Natural killer cell (primary cell): ENCODE data around the gene PIK3R1. TPM values are rescaled to one million over a fixed set of nuclear protein-coding genes. Genes with fewer than 3 reads are reported as not detected.

ENCODE experiments used
- ATAC-seq, 3 donors: fragments of 150-1000 bp in 2 of 3; fragments of 200-7000 bp in 1 of 3; cut with Tn5 transposase; 1 replicate in 1 of 3; 2 replicates in 2 of 3; pipeline ENCODE4 v1.10.0; 2021; ENCODE audit warnings: mild to moderate bottlenecking in 2 of 3, moderate library complexity in 2 of 3
- DNase-seq, 2 donors: peaks; one replicate each; pipeline versions ENCODE4 v3.0.0 to v3.0.0-alpha.2; 2013 to 2021; ENCODE audit warnings: mixed read lengths in 1 of 2
- H3K27ac ChIP-seq: one replicate; pipeline ENCODE4 v1.5.1; 2013; ENCODE audit warnings: mild to moderate bottlenecking, low read length
- H3K27me3 ChIP-seq: one replicate; pipeline ENCODE4 v1.6.1; 2013; ENCODE audit warnings: low read length; ENCODE audit not compliant: control insufficient read depth, insufficient read depth
- H3K36me3 ChIP-seq: one replicate; pipeline ENCODE4 v1.6.1; 2013; ENCODE audit warnings: low read length; ENCODE audit not compliant: control insufficient read depth, insufficient read depth
- H3K4me1 ChIP-seq: one replicate; pipeline ENCODE4 v1.6.1; 2013; ENCODE audit warnings: low read length; ENCODE audit not compliant: control insufficient read depth, insufficient read depth
- H3K4me3 ChIP-seq: one replicate; pipeline ENCODE4 v1.5.1; 2013; ENCODE audit warnings: low read length
- H3K9me3 ChIP-seq: one replicate; pipeline ENCODE4 v1.6.1; 2013; ENCODE audit warnings: low read length; ENCODE audit not compliant: control insufficient read depth, insufficient read depth
- H3K27ac Mint-ChIP-seq, 2 donors: one replicate each; pipeline ENCODE4 v1.8.0; 2022; ENCODE audit warnings: mild to moderate bottlenecking in 2 of 2, mixed read lengths in 2 of 2, moderate library complexity in 1 of 2
- H3K27me3 Mint-ChIP-seq, 2 donors: one replicate each; pipeline ENCODE4 v1.8.0; 2022; ENCODE audit warnings: low read depth in 2 of 2, mixed read lengths in 2 of 2
- H3K36me3 Mint-ChIP-seq: one replicate; pipeline ENCODE4 v1.8.0; 2022; ENCODE audit warnings: mixed read lengths
- H3K4me1 Mint-ChIP-seq, 2 donors: one replicate each; pipeline ENCODE4 v1.8.0; 2022; ENCODE audit warnings: mixed read lengths in 2 of 2
- H3K4me3 Mint-ChIP-seq: one replicate; pipeline ENCODE4 v1.8.0; 2022; ENCODE audit warnings: mild to moderate bottlenecking, moderate library complexity, mixed read lengths
- H3K9me3 Mint-ChIP-seq, 2 donors: one replicate each; pipeline ENCODE4 v1.8.0; 2022; ENCODE audit warnings: mixed read lengths in 2 of 2
- CTCF ChIP-seq: fragments of 200-600 bp; IDR thresholded peaks from one replicate; pipeline ENCODE4 v1.8.0; 2022; ENCODE audit warnings: antibody characterized with exemption
- WGBS: methylation state at CpG from one replicate; pipeline ENCODE4 v1.1.7; 2013; ENCODE audit warnings: missing lambda C conversion rate; ENCODE audit not compliant: insufficient coverage; 5-methylcytosine and 5-hydroxymethylcytosine counted together
- intact Hi-C: fragments of 100-400 bp; cut with micrococcal nuclease; formaldehyde crosslinking; loops from one replicate; pipeline ENCODE4 v1.14.2; 2022
- total RNA-seq, 4 donors: library from RNA; stranded (reverse); fragments of 120-200 nt in 1 of 4; gene quantifications; one replicate each; pipeline versions ENCODE4 v1.2.3 to v1.2.4, GENCODE V29; 2013 to 2022

Gene PIK3R1
- total RNA-seq, 3 donors from 2014 or later (not counting 1 experiment from before 2014, with no cell fraction given): 307 to 365 (median 313) TPM

- peaks cover 16% of the 10 kb centered on the region for H3K4me1 ChIP-seq
- no peaks in the 10 kb centered on the region for H3K36me3 ChIP-seq
- no peak for TF ChIP-seq CTCF
- Mint-ChIP-seq H3K36me3 (no peaks in the 10 kb centered on the region), H3K4me1 (peaks cover 54 to 65% of the 10 kb centered on the region in 2 donors), H3K9me3 (no peaks in the 10 kb centered on the region), H3K4me3 (peak overlapping the region; percentile 92), H3K27me3 (no peaks in the 10 kb centered on the region), H3K27ac (peak overlapping the region; percentile 86 to 90)
- intact Hi-C loops: loop anchor here (1.0 to 10.0 kb wide), 2 partner anchors 35 to 703 kb away; no protein-coding TSS in a partner anchor
- peak overlapping the region; percentile 79 for H3K27ac ChIP-seq
- WGBS: 10% methylated on average over 5 of the region's 5 CpGs
- DNase-seq (no peak), ATAC-seq (no peak)
- H3K27me3 ChIP-seq: no peaks in the 10 kb centered on the region
- H3K4me3 ChIP-seq: peak overlapping the region; percentile 94
- peaks cover 4% of the 10 kb centered on the region for H3K9me3 ChIP-seq
Observed at GRCh38 chr5:68217528-68217927, 2.0 kb downstream of the PIK3R1 start.

GRCh38 chr5:68219161-68219816 is 3.7 kb downstream of the PIK3R1 start:
- ATAC-seq (no peak), DNase-seq (no peak)
- Histone ChIP-seq H3K9me3 (peaks cover 4% of the 10 kb centered on the region), H3K36me3 (no peaks in the 10 kb centered on the region), H3K27ac (no peak overlapping the region), H3K27me3 (no peaks in the 10 kb centered on the region), H3K4me1 (peaks cover 19% of the 10 kb centered on the region), H3K4me3 (no peak overlapping the region)
- H3K27ac Mint-ChIP-seq: peak overlapping the region in 1 of 2 donors; percentile 86
- intact Hi-C loops: loop anchor here (10.0 kb wide), 1 partner anchor 704 kb away; no protein-coding TSS in a partner anchor
- 88% methylated on average over 2 of the region's 3 CpGs for WGBS
- peaks cover 72 to 76% of the 10 kb centered on the region in 2 donors for H3K4me1 Mint-ChIP-seq
- TF ChIP-seq CTCF: no peak
- no peaks in the 10 kb centered on the region for H3K27me3 Mint-ChIP-seq
- no peaks in the 10 kb centered on the region for H3K9me3 Mint-ChIP-seq
- peak overlapping the region; percentile 92 for H3K4me3 Mint-ChIP-seq
- no peaks in the 10 kb centered on the region for H3K36me3 Mint-ChIP-seq

GRCh38 chr5:68220260-68220659 is 4.7 kb downstream of the PIK3R1 start:
- intact Hi-C loops: no loop called here
- Mint-ChIP-seq H3K27me3 (no peaks in the 10 kb centered on the region), H3K9me3 (no peaks in the 10 kb centered on the region), H3K27ac (peak overlapping the region; percentile 63 to 86), H3K36me3 (no peaks in the 10 kb centered on the region), H3K4me3 (peak overlapping the region; percentile 11), H3K4me1 (peaks cover 82 to 83% of the 10 kb centered on the region in 2 donors)
- Histone ChIP-seq H3K27ac (no peak overlapping the region), H3K4me3 (no peak overlapping the region), H3K36me3 (no peaks in the 10 kb centered on the region), H3K9me3 (peaks cover 4% of the 10 kb centered on the region), H3K4me1 (peaks cover 25% of the 10 kb centered on the region), H3K27me3 (no peaks in the 10 kb centered on the region)
- TF ChIP-seq CTCF: no peak
- ATAC-seq: no peak
- DNase-seq: no peak
- 97% methylated on average over 7 of the region's 7 CpGs for WGBS
